Neural progenitor cell (in vitro differentiated cells): ENCODE data around the gene ABHD2. TPM values are rescaled to one million over a fixed set of nuclear protein-coding genes. Genes with fewer than 3 reads are reported as not detected.
A peak's percentile ranks its signal among the peaks of the same experiment; 100 is the strongest.

Source experiments
- DNase-seq: peaks from one replicate; pipeline ENCODE4 v3.0.0-alpha.2; 2016; ENCODE audit warnings: low spot score
- H2AFZ ChIP-seq: fragments of 200-600 bp; sonication (generic); replicated peaks from 2 replicates; pipeline ENCODE4 v1.6.1; 2016; ENCODE audit warnings: antibody characterized with exemption
- H3F3A ChIP-seq: fragments of 200-600 bp; sonication (generic); 2 replicates; pipeline ENCODE4 v1.6.1; 2016; ENCODE audit warnings: antibody characterized with exemption, low read depth
- H3K27ac ChIP-seq: fragments of 200-600 bp; sonication (generic); 2 replicates; pipeline ENCODE4 v1.5.1; 2016; ENCODE audit warnings: mild to moderate bottlenecking
- H3K27me3 ChIP-seq: fragments of 200-600 bp; sonication (generic); 2 replicates; pipeline ENCODE4 v1.6.1; 2016; ENCODE audit warnings: mild to moderate bottlenecking, moderate library complexity
- H3K36me3 ChIP-seq: fragments of 200-600 bp; sonication (generic); 2 replicates; pipeline ENCODE4 v1.5.1; 2016
- H3K4me1 ChIP-seq: fragments of 200-600 bp; sonication (generic); 2 replicates; pipeline ENCODE4 v1.6.1; 2016; ENCODE audit warnings: mixed run types
- H3K4me2 ChIP-seq: fragments of 200-600 bp; sonication (generic); 2 replicates; pipeline ENCODE4 v1.6.1; 2016
- H3K4me3 ChIP-seq: fragments of 200-600 bp; sonication (generic); 2 replicates; pipeline ENCODE4 v1.5.1; 2016
- H3K79me2 ChIP-seq: fragments of 200-600 bp; sonication (generic); 2 replicates; pipeline ENCODE4 v1.6.1; 2016; ENCODE audit warnings: low read depth
- H3K9ac ChIP-seq: fragments of 200-600 bp; sonication (generic); 2 replicates; pipeline ENCODE4 v1.6.1; 2016
- H3K9me3 ChIP-seq: fragments of 200-600 bp; sonication (generic); 2 replicates; pipeline ENCODE4 v1.5.1; 2016; ENCODE audit warnings: low read depth
- H4K20me1 ChIP-seq: fragments of 200-600 bp; sonication (generic); 2 replicates; pipeline ENCODE4 v1.6.1; 2016; ENCODE audit warnings: low read depth
- H3K27ac Mint-ChIP-seq: 3 replicates; pipeline ENCODE4 v1.8.0; 2021; ENCODE audit warnings: mixed read lengths
- H3K27me3 Mint-ChIP-seq: 2 replicates; pipeline ENCODE4 v1.8.0; 2022; ENCODE audit warnings: low read depth, mild to moderate bottlenecking, inconsistent platforms, moderate library complexity, mixed read lengths; ENCODE audit not compliant: insufficient read depth
- H3K36me3 Mint-ChIP-seq: 3 replicates; pipeline ENCODE4 v1.8.0; 2021; ENCODE audit warnings: mixed read lengths
- H3K4me1 Mint-ChIP-seq: 3 replicates; pipeline ENCODE4 v1.8.0; 2021; ENCODE audit warnings: mixed read lengths
- H3K4me3 Mint-ChIP-seq: 3 replicates; pipeline ENCODE4 v1.8.0; 2021; ENCODE audit warnings: mild to moderate bottlenecking, moderate library complexity, mixed read lengths
- H3K9me3 Mint-ChIP-seq: 3 replicates; pipeline ENCODE4 v1.8.0; 2020; ENCODE audit warnings: mixed read lengths
- CTCF ChIP-seq: fragments of 200-600 bp; sonication (generic); IDR thresholded peaks from 2 replicates; pipeline ENCODE4 v1.5.1; 2017; ENCODE audit warnings: antibody characterized with exemption, mild to moderate bottlenecking
- EZH2 ChIP-seq: fragments of 200-600 bp; sonication (generic); IDR thresholded peaks from 2 replicates; pipeline ENCODE4 v1.6.1; 2017; ENCODE audit warnings: antibody characterized with exemption, mild to moderate bottlenecking, moderate library complexity
- EZH2phosphoT487 ChIP-seq: fragments of 200-600 bp; sonication (generic); IDR thresholded peaks from 2 replicates; pipeline ENCODE4 v1.6.1; 2017; ENCODE audit warnings: antibody characterized with exemption
- total RNA-seq: library from RNA; depleted of rRNA; stranded (reverse); fragments of >200 nt; gene quantifications from 2 replicates; pipeline ENCODE4 v1.2.3, GENCODE V29; 2015; ENCODE audit warnings: low replicate concordance

The ABHD2 gene
- total RNA-seq, 1 donor from 2014 or later, result 10.9 TPM

GRCh38 chr15:89196994-89197393 is 108.7 kb downstream of the ABHD2 start:
- no peaks in the 10 kb centered on the region for H3K9me3 ChIP-seq
- peak overlapping the region; percentile 82 for H3K27ac ChIP-seq
- H2AFZ ChIP-seq, result no peak overlapping the region
- H3K27me3 Mint-ChIP-seq, result peaks cover 4% of the 10 kb centered on the region
- H3K36me3 ChIP-seq, result no peaks in the 10 kb centered on the region
- no peak overlapping the region for H3K4me3 Mint-ChIP-seq
- peaks cover 4% of the 10 kb centered on the region for H4K20me1 ChIP-seq
- DNase-seq, result no peak
- peak overlapping the region; percentile 18 for H3K4me3 ChIP-seq
- no peaks in the 10 kb centered on the region for H3K79me2 ChIP-seq
- H3K9ac ChIP-seq, result no peak overlapping the region
- no peaks in the 10 kb centered on the region for H3K9me3 Mint-ChIP-seq
- peaks cover 44% of the 10 kb centered on the region for H3K4me1 ChIP-seq
- H3F3A ChIP-seq, result peaks cover 34% of the 10 kb centered on the region
- H3K4me2 ChIP-seq, result peak overlapping the region; percentile 70
- H3K4me1 Mint-ChIP-seq, result peaks cover 48% of the 10 kb centered on the region
- TF ChIP-seq CTCF, result no peak
- H3K36me3 Mint-ChIP-seq, result peaks cover 14% of the 10 kb centered on the region
- peak overlapping the region; percentile 62 for H3K27ac Mint-ChIP-seq
- H3K27me3 ChIP-seq, result no peaks in the 10 kb centered on the region

GRCh38 chr15:89197503-89197971 is 109.3 kb downstream of the ABHD2 start:
- no peaks in the 10 kb centered on the region for H3K9me3 ChIP-seq
- Mint-ChIP-seq H3K27me3 (peaks cover 4% of the 10 kb centered on the region), H3K4me1 (peaks cover 48% of the 10 kb centered on the region), H3K9me3 (no peaks in the 10 kb centered on the region), H3K4me3 (peak overlapping the region; percentile 1), H3K27ac (peak overlapping the region; percentile 95), H3K36me3 (peaks cover 14% of the 10 kb centered on the region)
- no peaks in the 10 kb centered on the region for H3K27me3 ChIP-seq
- H2AFZ ChIP-seq, result no peak overlapping the region
- no peak overlapping the region for H3K9ac ChIP-seq
- peaks cover 44% of the 10 kb centered on the region for H3K4me1 ChIP-seq
- H4K20me1 ChIP-seq, result peaks cover 4% of the 10 kb centered on the region
- peak; percentile 91 for DNase-seq
- TF ChIP-seq CTCF (no peak), EZH2phosphoT487 (no peak), EZH2 (no peak)
- no peaks in the 10 kb centered on the region for H3K79me2 ChIP-seq
- H3K4me2 ChIP-seq, result peak overlapping the region; percentile 70
- H3K27ac ChIP-seq, result peak overlapping the region; percentile 82
- peaks cover 34% of the 10 kb centered on the region for H3F3A ChIP-seq
- no peaks in the 10 kb centered on the region for H3K36me3 ChIP-seq
- peak overlapping the region; percentile 18 for H3K4me3 ChIP-seq

- no peak overlapping the region for H2AFZ ChIP-seq
- H3F3A ChIP-seq, result peaks cover 34% of the 10 kb centered on the region
- H3K79me2 ChIP-seq, result no peaks in the 10 kb centered on the region
- H3K9me3 ChIP-seq, result no peaks in the 10 kb centered on the region
- no peak for TF ChIP-seq EZH2
- no peak for TF ChIP-seq EZH2phosphoT487
- H3K27me3 ChIP-seq, result no peaks in the 10 kb centered on the region
- H3K4me1 Mint-ChIP-seq, result peaks cover 48% of the 10 kb centered on the region
- no peaks in the 10 kb centered on the region for H3K36me3 ChIP-seq
- H3K27ac Mint-ChIP-seq, result peak overlapping the region; percentile 95
- H3K9ac ChIP-seq, result no peak overlapping the region
- peaks cover 4% of the 10 kb centered on the region for H4K20me1 ChIP-seq
- peaks cover 4% of the 10 kb centered on the region for H3K27me3 Mint-ChIP-seq
- peak overlapping the region; percentile 18 for H3K4me3 ChIP-seq
- peak overlapping the region; percentile 70 for H3K4me2 ChIP-seq
- no peak for DNase-seq
- H3K36me3 Mint-ChIP-seq, result peaks cover 10% of the 10 kb centered on the region
- peak overlapping the region; percentile 58 for H3K4me3 Mint-ChIP-seq
- peak overlapping the region; percentile 82 for H3K27ac ChIP-seq
- H3K9me3 Mint-ChIP-seq, result no peaks in the 10 kb centered on the region
- peaks cover 44% of the 10 kb centered on the region for H3K4me1 ChIP-seq
These were observed 109.9 kb downstream of the ABHD2 start for GRCh38 chr15:89198196-89198595.

GRCh38 chr15:89198934-89199333 is 110.7 kb downstream of the ABHD2 start:
- no peaks in the 10 kb centered on the region for H3K9me3 Mint-ChIP-seq

More at GRCh38 chr15:89198934-89199333, 110.7 kb downstream of the ABHD2 start:
- Histone ChIP-seq H3K79me2 (no peaks in the 10 kb centered on the region), H3K36me3 (no peaks in the 10 kb centered on the region), H4K20me1 (peaks cover 4% of the 10 kb centered on the region), H3F3A (peaks cover 34% of the 10 kb centered on the region), H3K4me1 (peaks cover 44% of the 10 kb centered on the region), H3K27ac (peak overlapping the region; percentile 82), H3K4me2 (peak overlapping the region; percentile 70), H3K9ac (no peak overlapping the region), H3K27me3 (no peaks in the 10 kb centered on the region), H3K9me3 (no peaks in the 10 kb centered on the region), H3K4me3 (no peak overlapping the region), H2AFZ (no peak overlapping the region)
- Mint-ChIP-seq H3K27me3 (peaks cover 5% of the 10 kb centered on the region), H3K27ac (peak overlapping the region; percentile 95), H3K4me1 (peaks cover 48% of the 10 kb centered on the region), H3K36me3 (peaks cover 6% of the 10 kb centered on the region), H3K4me3 (peak overlapping the region; percentile 27)
- DNase-seq, result peak; percentile 50
- TF ChIP-seq CTCF, result no peak
